ENCODE data around the gene CSNK1A1.
A peak's percentile ranks its signal among the peaks of the same experiment; 100 is the strongest.
"Not testable (repeated sequence)": the region's sequence is repeated elsewhere in the genome, so short reads cannot be mapped to it uniquely, and the experiment has no call there.

Gene CSNK1A1

GRCh38 chr5:149529463-149529862 lies 21.8 kb downstream of the CSNK1A1 start:
- DNase-seq (ENCODE audit: low read depth) = no peak

DNA sequence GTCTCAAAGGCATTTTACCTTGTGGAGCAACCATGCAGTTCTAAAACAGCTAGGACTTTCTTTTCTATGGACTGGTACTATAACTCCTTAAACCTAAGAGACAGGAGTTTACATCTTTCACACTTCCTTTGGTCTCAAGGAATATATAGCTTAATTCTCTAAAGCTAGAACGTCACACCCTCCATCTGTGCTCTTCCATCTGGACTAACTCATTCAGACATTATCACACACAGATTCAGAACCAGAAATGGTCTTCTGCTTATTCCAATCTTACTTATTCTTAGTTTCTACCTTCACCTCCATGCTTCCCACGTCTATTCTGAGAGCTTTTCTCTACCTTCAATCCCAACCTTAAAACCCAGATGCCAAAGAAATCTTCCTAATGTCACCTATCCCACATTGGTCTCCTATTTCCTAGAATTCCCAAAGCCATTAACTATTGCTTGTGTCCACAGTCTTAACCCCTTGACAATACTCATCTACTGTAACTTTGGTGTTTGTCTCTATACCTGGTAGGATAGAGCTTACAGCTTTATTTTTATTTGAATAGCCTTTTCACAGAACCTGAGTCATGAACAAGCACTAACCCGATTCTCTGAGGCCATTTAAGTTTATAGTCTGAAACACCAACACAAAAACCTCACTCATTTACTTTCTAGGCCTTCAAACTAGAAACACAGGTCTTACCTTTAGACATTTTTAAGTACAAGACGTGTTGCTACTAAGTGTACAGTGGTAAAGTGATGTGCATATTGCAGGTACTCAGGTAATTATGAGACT lies 22.8 kb downstream of the CSNK1A1 start:
- DNase-seq (ENCODE audit: low read depth) = no peak

GRCh38 chr5:149526845-149527590 lies 24.2 kb downstream of the CSNK1A1 start:
- DNase-seq (ENCODE audit: low read depth) = no peak

DNA sequence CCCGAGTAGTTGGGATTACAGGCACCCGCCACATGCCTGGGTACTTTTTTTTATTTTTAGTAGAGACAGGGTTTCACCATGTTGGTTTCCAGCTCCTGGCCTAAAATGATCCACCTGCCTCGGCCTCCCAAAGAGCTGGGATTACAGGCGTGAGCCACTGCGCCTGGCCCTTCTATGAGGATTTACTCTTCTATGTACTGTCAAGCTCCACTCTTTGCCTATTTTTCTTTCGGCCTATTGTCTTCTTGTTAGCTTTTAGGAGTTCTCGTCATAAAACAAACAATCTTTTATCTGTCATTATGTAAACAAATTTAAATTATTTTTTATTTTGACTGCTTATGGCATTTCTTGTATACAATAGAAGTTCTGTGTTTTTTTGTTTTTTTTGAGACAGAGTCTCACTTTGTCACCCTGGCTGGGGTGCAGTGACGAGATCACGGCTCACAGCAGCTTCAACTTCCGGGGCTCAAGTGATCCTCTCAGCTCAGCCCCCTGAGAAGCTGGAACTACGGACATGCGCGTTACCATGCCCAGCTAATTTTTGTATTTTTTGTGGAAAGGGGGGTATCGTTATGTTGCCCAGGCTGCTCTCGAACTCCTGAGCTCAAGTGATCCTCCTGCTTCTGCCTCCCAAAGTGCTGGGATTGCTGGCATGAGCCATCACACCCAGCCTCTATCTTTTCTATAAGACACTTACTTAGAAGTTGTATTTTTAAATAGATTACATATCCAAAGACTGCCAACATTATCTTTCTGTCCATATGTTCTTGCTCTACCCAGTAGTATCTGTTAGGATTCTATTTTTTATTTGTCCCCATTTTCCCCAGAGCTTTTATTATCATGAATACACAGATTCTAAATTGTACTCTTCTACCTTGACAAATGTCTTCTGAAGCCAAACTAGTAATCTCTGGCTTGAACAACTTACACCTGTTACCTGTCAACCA lies 29.2 kb downstream of the CSNK1A1 start:
- DNase-seq (ENCODE audit: low read depth) = no peak

DNA sequence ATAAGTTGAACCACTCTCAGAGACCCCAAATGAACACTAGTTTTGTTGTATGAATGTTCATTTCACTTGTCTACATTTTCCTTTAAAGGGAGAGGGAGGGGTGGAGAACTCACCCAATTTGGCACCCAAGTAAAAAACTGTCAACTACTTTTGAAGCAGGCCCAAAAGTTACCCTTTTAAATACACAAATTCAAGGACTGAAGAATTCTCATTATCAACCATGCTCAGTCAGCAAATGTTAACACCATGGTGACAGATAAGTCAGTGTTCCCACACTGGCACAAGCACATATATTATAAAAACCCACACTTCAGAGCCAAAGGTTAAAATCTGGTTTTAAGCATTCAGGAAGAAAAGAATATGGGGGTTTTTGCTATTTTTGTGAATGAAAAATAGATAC lies 31.6 kb downstream of the CSNK1A1 start:
- no peak for DNase-seq (ENCODE audit: low read depth)

GRCh38 chr5:149518620-149519019 lies 32.6 kb downstream of the CSNK1A1 start:
- DNase-seq (ENCODE audit: low read depth) = no peak

GRCh38 chr5:149517461-149518122 lies 33.6 kb downstream of the CSNK1A1 start:
- no peak for DNase-seq (ENCODE audit: low read depth)

- no peak for DNase-seq (ENCODE audit: low read depth)
Observed at GRCh38 chr5:149514512-149514911, 36.7 kb downstream of the CSNK1A1 start.

GRCh38 chr5:149513372-149513947 lies 37.8 kb downstream of the CSNK1A1 start:
- not testable (repeated sequence) for DNase-seq (ENCODE audit: low read depth)

DNA sequence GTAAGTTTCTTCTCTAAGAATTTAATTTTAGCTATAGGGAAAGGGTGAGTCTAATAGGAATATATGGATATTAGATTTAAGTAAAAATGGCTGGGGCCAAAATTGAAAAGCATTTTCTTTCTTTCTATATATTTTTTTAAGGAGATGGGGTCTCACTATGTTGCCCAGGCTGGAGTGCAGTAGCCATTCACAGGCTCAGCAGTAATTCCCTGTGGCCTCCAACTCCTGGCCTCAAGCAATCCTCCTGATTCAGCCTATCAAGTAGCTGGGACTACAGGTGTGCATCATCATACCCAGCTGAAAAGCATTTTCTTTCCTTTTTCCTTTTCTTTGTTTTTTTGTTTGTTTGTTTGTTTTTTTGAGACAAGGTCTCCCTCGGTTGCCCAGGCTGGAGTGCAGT lies 41.1 kb downstream of the CSNK1A1 start:
- DNase-seq (ENCODE audit: low read depth) = no peak

GRCh38 chr5:149504677-149505076 lies 46.6 kb downstream of the CSNK1A1 start:
- DNase-seq (ENCODE audit: low read depth) = no peak

DNA sequence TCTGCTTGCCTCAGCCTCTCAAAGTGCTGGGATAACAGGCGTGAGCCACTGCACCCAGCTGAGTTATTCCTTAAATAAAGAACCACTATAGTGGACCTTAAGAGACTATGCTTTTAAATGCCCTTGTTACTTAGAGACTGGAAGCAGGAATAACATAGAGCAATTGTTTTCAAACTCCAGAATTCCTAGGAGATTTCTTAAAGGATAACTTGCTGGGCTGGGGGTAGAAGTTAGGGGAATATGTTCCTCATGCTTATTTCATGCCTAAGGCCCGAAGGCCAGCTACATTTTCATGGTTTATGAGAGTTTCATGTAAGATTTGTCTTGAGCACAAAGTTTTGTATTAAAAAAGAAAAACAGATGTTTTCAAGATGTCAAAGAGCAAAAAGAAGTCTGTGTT lies 48.2 kb downstream of the CSNK1A1 start:
- no peak for DNase-seq (ENCODE audit: low read depth)

- DNase-seq (ENCODE audit: low read depth) = peak; percentile 95
Observed at GRCh38 chr5:149500922-149501582, 50.2 kb downstream of the CSNK1A1 start.

- DNase-seq (ENCODE audit: low read depth) = no peak
Observed at GRCh38 chr5:149498724-149499336, 52.4 kb downstream of the CSNK1A1 start.

GRCh38 chr5:149497357-149497756 lies 53.9 kb downstream of the CSNK1A1 start:
- peak; percentile 95 for DNase-seq (ENCODE audit: low read depth)

DNA sequence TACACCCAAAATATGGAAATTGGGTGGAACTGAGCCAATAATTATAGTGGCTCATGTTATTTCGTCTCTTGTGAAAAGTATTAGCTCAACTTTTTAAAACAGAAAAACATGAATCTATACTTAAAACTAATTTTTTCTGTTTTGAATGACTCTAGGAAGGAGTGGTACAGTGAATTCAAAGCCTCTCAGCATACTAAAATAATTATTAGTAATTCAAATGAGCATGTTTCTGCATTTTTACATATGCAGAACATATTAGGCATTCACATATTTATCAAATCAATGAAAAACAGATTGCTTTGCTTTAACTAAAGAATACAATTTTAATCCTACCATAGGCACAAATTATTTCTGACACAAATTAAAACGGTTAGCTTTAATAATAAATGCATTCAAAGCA lies 54.3 kb downstream of the CSNK1A1 start:
- no peak for DNase-seq (ENCODE audit: low read depth)

DNA sequence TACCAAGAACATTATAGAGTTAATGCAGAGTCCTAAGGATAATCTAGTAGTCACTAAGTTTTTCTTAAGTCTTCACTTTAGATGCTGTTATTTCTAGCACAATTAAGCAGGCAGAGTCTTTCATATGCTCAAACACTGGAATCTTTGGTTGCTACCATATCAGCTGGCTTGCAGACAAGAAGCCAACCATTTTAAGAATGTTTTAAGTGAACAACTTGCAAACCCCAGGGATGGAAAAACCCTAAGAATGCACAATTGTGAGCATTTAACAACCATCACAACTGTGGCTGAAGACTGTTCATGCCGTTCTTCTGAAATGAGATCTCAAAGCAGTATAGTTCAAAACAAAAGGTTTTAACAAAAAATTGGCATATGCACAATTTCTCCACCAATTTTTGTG lies 55.1 kb downstream of the CSNK1A1 start:
- DNase-seq (ENCODE audit: low read depth) = no peak

- no peak for DNase-seq (ENCODE audit: low read depth)
Observed at GRCh38 chr5:149495673-149496072, 55.6 kb downstream of the CSNK1A1 start.

- no peak for DNase-seq (ENCODE audit: low read depth)
Observed at GRCh38 chr5:149493316-149493715, 57.9 kb downstream of the CSNK1A1 start.

DNA sequence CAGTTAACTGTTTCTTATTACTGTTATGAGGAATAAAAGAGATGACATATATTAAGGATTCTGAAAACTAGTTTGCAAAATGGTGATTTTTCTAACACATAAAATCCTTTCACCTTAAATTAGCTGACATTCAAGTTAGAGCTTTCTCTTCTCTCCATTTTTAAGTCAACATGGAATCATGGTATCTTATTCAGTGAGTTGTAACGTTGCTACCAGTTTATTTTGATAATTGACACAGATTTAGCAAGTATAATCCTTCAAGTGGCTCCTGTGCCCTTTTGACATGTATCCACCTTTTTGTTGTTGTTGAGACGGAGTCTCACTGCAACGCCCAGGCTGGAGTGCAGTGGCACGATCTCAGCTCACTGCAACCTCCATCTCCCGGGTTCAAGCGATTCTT lies 58.5 kb downstream of the CSNK1A1 start:
- no peak for DNase-seq (ENCODE audit: low read depth)
